ENCODE data around the gene ERC1.

DNA sequence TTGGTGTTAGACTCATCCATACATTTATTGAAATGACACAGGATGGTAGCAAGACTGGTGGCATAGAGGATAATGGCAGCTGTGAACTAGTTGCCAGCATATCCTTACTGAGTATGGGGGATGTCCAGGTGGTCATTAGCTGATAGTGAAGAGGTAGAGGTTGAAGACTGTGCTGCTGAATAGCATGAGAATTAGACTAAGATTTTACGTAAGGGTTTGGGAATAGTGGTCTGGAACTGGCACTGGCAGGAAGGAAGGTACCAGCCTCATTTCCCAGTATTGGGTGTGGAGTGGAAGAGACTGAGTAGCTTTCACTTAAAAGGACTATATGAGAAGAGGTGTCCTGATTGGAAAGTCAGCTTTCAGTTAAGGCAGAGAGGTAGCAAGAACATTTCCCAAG, 6.5 kb downstream of the ERC1 start:
- TF ChIP-seq CTCF (IDR thresholded peaks at IDR 0.05) (no peak), EP300 (IDR thresholded peaks at IDR 0.05) (no peak), POLR2A (IDR thresholded peaks at IDR 0.05) (no peak)

Measured in tibial nerve (tissue), 4 donors.